A549 (cell line): ENCODE measurements around the gene SNRPD3.
"Not testable (repeated sequence)": the region's sequence is repeated elsewhere in the genome, so short reads cannot be mapped to it uniquely, and the experiment has no call there.

Experiments used
- EP300 ChIP-seq, 2 experiments: fragments of >200 bp; sonication (Bioruptor Twin); formaldehyde crosslinking; IDR thresholded peaks; 2 replicates in 1 of 2; 3 replicates in 1 of 2; pipeline ENCODE4 v1.6.1; 2016 to 2017
- JUN ChIP-seq, 2 experiments: fragments of >200 bp; sonication (Bioruptor Twin); formaldehyde crosslinking; IDR thresholded peaks; 2 replicates in 1 of 2; 3 replicates in 1 of 2; pipeline ENCODE4 v1.6.1; 2016 to 2017
- MYC ChIP-seq: IDR thresholded peaks from 2 replicates; pipeline ENCODE4 v1.6.1; 2012; ENCODE audit warnings: mild to moderate bottlenecking, inconsistent platforms, low read length, improper control_type of control experiment, borderline replicate concordance
- POLR2A ChIP-seq: IDR thresholded peaks from 2 replicates; pipeline ENCODE4 v1.6.1; 2012; ENCODE audit warnings: mild to moderate bottlenecking, low read length
- RFX5 ChIP-seq: fragments of 450-650 bp; IDR thresholded peaks from 2 replicates; pipeline ENCODE4 v1.7.1; 2014; ENCODE audit warnings: antibody characterized with exemption, mild to moderate bottlenecking, moderate library complexity
- TF ChIP-seq, protein P1 (sequence below): fragments of >200 bp; sonication (Bioruptor Twin); formaldehyde crosslinking; IDR thresholded peaks from 3 replicates; pipeline ENCODE4 v1.5.1; 2016
- TF ChIP-seq, protein P2 (sequence below): fragments of 200-600 bp; sonication (generic); IDR thresholded peaks from 2 replicates; pipeline ENCODE4 v1.6.1; 2016; ENCODE audit warnings: antibody characterized with exemption, mild to moderate bottlenecking, moderate library complexity
- TF ChIP-seq, protein P3 (sequence below): fragments of 450-650 bp; IDR thresholded peaks from 2 replicates; pipeline ENCODE4 v1.6.1; 2014; ENCODE audit warnings: antibody characterized with exemption

DNA sequence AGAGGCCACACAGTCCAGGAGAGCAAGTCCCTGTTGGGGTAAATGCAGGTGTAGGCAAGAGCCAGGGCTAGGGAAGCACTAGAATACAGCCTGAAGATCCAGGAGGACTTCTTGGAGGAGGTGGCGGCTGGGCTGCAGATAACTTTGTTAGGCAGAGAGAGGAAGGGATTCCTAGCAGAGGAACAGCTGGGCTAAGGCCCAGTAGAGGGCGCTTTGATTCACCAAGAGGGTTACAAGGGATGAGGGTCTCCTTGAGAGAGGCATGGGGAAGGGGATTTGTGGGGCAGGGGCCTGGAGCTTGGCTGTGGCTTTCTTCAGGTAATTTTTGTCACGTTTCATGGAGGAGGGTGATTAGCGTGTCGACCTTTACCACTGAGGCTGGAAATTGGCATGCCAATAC, 65.4 kb downstream of the SNRPD3 start:
- TF ChIP-seq, protein P1, sequence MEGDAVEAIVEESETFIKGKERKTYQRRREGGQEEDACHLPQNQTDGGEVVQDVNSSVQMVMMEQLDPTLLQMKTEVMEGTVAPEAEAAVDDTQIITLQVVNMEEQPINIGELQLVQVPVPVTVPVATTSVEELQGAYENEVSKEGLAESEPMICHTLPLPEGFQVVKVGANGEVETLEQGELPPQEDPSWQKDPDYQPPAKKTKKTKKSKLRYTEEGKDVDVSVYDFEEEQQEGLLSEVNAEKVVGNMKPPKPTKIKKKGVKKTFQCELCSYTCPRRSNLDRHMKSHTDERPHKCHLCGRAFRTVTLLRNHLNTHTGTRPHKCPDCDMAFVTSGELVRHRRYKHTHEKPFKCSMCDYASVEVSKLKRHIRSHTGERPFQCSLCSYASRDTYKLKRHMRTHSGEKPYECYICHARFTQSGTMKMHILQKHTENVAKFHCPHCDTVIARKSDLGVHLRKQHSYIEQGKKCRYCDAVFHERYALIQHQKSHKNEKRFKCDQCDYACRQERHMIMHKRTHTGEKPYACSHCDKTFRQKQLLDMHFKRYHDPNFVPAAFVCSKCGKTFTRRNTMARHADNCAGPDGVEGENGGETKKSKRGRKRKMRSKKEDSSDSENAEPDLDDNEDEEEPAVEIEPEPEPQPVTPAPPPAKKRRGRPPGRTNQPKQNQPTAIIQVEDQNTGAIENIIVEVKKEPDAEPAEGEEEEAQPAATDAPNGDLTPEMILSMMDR = not testable (repeated sequence)
- TF ChIP-seq RFX5; EP300 (IDR thresholded peaks at IDR 0.05); JUN (IDR thresholded peaks at IDR 0.05); MYC; POLR2A: not testable (repeated sequence)
- TF ChIP-seq, protein P2, sequence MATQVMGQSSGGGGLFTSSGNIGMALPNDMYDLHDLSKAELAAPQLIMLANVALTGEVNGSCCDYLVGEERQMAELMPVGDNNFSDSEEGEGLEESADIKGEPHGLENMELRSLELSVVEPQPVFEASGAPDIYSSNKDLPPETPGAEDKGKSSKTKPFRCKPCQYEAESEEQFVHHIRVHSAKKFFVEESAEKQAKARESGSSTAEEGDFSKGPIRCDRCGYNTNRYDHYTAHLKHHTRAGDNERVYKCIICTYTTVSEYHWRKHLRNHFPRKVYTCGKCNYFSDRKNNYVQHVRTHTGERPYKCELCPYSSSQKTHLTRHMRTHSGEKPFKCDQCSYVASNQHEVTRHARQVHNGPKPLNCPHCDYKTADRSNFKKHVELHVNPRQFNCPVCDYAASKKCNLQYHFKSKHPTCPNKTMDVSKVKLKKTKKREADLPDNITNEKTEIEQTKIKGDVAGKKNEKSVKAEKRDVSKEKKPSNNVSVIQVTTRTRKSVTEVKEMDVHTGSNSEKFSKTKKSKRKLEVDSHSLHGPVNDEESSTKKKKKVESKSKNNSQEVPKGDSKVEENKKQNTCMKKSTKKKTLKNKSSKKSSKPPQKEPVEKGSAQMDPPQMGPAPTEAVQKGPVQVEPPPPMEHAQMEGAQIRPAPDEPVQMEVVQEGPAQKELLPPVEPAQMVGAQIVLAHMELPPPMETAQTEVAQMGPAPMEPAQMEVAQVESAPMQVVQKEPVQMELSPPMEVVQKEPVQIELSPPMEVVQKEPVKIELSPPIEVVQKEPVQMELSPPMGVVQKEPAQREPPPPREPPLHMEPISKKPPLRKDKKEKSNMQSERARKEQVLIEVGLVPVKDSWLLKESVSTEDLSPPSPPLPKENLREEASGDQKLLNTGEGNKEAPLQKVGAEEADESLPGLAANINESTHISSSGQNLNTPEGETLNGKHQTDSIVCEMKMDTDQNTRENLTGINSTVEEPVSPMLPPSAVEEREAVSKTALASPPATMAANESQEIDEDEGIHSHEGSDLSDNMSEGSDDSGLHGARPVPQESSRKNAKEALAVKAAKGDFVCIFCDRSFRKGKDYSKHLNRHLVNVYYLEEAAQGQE = not testable (repeated sequence)
- TF ChIP-seq, protein P3, sequence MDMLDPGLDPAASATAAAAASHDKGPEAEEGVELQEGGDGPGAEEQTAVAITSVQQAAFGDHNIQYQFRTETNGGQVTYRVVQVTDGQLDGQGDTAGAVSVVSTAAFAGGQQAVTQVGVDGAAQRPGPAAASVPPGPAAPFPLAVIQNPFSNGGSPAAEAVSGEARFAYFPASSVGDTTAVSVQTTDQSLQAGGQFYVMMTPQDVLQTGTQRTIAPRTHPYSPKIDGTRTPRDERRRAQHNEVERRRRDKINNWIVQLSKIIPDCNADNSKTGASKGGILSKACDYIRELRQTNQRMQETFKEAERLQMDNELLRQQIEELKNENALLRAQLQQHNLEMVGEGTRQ = not testable (repeated sequence)
